NCI-H2171 (cell line): ENCODE data around the gene ST6GALNAC2.
"Not testable (repeated sequence)": the region's sequence is repeated elsewhere in the genome, so short reads cannot be mapped to it uniquely, and the experiment has no call there.

Source experiments
- DNase-seq: peaks from one replicate; lab custom pipeline; 2025; lab: John Stamatoyannopoulos, UW

ST6GALNAC2 gene

GRCh38 chr17:76585649-76586593 is at the start of gene ST6GALNAC2:
ST6GALNAC2 (minus strand) TSS chr17:76585860; CDS start chr17:76585808, 52 bp downstream.
- DNase-seq, result no peak

- DNase-seq, result no peak
Observed at GRCh38 chr17:76635039-76635438, 49.4 kb upstream of the ST6GALNAC2 start.

GRCh38 chr17:76633628-76634328 is 48.1 kb upstream of the ST6GALNAC2 start:
- no peak for DNase-seq

- DNase-seq, result no peak
Observed at GRCh38 chr17:76631821-76632565, 46.3 kb upstream of the ST6GALNAC2 start.

GRCh38 chr17:76630151-76630550 is 44.5 kb upstream of the ST6GALNAC2 start:
- no peak for DNase-seq

GRCh38 chr17:76627510-76627909 is 41.9 kb upstream of the ST6GALNAC2 start:
- DNase-seq, result no peak

GRCh38 chr17:76626442-76626841 is 40.8 kb upstream of the ST6GALNAC2 start:
- no peak for DNase-seq

- DNase-seq, result no peak
Observed at GRCh38 chr17:76625496-76625895, 39.8 kb upstream of the ST6GALNAC2 start.

- peak; percentile 42 for DNase-seq
Observed at GRCh38 chr17:76623271-76624146, 37.8 kb upstream of the ST6GALNAC2 start.

- DNase-seq, result no peak
Observed at GRCh38 chr17:76617838-76618237, 32.2 kb upstream of the ST6GALNAC2 start.

GRCh38 chr17:76614912-76615617 is 29.4 kb upstream of the ST6GALNAC2 start:
- no peak for DNase-seq

- not testable (repeated sequence) for DNase-seq
Observed at GRCh38 chr17:76614064-76614759, 28.6 kb upstream of the ST6GALNAC2 start.

GRCh38 chr17:76612977-76613851 is 27.6 kb upstream of the ST6GALNAC2 start:
- DNase-seq, result no peak

GRCh38 chr17:76612465-76612864 is 26.8 kb upstream of the ST6GALNAC2 start:
- DNase-seq, result no peak

GRCh38 chr17:76611758-76612157 is 26.1 kb upstream of the ST6GALNAC2 start:
- no peak for DNase-seq

GRCh38 chr17:76611080-76611749 is 25.6 kb upstream of the ST6GALNAC2 start:
- not testable (repeated sequence) for DNase-seq

GRCh38 chr17:76606685-76607084 is 21.0 kb upstream of the ST6GALNAC2 start:
- DNase-seq, result not testable (repeated sequence)

- DNase-seq, result no peak
Observed at GRCh38 chr17:76601065-76601464, 15.4 kb upstream of the ST6GALNAC2 start.
